GM08714 (cell line): ENCODE results near the gene ESYT2.

Experiments
- H3K4me3 ChIP-seq: fragments of 200-500 bp; sonication (Bioruptor generic); 2 replicates; pipeline ENCODE4 v1.5.1; 2014; ENCODE audit warnings: mild to moderate bottlenecking, low read length, inconsistent platforms
- ZNF274 ChIP-seq: IDR thresholded peaks from 2 replicates; pipeline ENCODE4 v1.6.1; 2012; ENCODE audit warnings: mild to moderate bottlenecking, low read depth, low read length

ESYT2 gene

GRCh38 chr7:158808126-158808525 is 21.2 kb downstream of the ESYT2 start:
- no peak for TF ChIP-seq ZNF274
- H3K4me3 ChIP-seq: no peak overlapping the region

- H3K4me3 ChIP-seq: no peak overlapping the region
- TF ChIP-seq ZNF274: no peak
Observed at GRCh38 chr7:158805937-158806336, 23.4 kb downstream of the ESYT2 start.

DNA sequence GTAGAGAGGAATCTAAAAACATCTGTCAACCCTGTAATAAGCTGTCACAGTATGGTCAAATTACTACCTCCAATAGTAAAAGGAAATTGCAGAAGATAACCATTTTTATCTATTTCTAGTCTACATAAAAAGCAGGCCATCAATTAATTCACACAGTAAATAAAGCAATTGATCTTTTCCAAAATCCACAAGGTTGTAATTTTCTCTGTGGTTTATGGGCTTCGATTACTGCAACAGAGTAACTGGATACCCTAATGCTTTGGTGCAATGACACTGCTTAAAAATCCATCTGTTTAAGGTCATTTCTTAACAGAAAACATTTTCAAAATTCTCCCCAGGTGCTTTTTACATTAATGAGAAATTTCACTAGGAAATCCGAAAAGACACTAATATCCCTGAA is 23.9 kb downstream of the ESYT2 start:
- no peak overlapping the region for H3K4me3 ChIP-seq
- no peak for TF ChIP-seq ZNF274

GRCh38 chr7:158804335-158804734 is 25.0 kb downstream of the ESYT2 start:
- no peak for TF ChIP-seq ZNF274
- H3K4me3 ChIP-seq: no peak overlapping the region

GRCh38 chr7:158803367-158803969 is 25.8 kb downstream of the ESYT2 start:
- no peak for TF ChIP-seq ZNF274
- no peak overlapping the region for H3K4me3 ChIP-seq

GRCh38 chr7:158802535-158803366 is 26.6 kb downstream of the ESYT2 start:
- no peak overlapping the region for H3K4me3 ChIP-seq
- TF ChIP-seq ZNF274: no peak

DNA sequence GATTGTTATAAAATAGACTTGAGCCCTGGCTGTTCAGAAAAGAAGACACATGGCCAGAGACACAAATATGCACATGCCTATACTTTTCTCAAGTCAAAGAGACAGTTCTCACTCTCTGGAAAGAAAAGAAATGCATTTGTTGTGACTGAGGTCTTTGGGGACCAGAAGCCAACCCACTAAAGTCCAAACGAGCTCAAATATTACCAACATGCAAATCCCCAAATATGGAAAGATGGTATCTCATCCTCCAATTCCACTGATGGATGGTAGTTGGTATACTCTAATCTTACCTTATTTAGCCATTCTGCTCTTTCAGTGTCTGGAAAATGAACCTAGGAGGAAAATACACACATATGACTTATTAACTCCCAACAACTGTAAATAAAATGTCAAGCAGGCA is 30.6 kb downstream of the ESYT2 start:
- TF ChIP-seq ZNF274: no peak
- no peak overlapping the region for H3K4me3 ChIP-seq

GRCh38 chr7:158796667-158797066 is 32.6 kb downstream of the ESYT2 start:
- no peak overlapping the region for H3K4me3 ChIP-seq
- no peak for TF ChIP-seq ZNF274

GRCh38 chr7:158795272-158795671 is 34.0 kb downstream of the ESYT2 start:
- no peak overlapping the region for H3K4me3 ChIP-seq
- TF ChIP-seq ZNF274: no peak

DNA sequence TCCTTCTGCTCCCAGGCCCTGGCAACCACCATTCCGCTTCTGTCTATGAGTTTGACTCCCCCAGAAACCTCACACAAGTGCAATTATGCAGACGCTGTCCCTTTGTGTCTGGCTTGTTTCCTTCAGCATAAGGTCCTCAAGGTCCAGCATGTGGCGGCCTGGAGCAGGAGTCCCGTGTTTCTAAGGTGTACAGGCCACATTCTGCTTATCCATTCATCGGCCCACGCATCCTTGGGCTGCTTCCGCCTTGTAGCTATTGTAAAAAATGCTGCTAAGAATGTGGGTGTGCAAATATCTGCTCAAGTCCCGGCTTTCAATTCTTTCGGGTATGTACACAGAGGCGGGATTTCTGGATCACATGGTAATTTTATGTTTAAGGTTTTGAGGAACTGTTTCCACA is 38.2 kb downstream of the ESYT2 start:
- H3K4me3 ChIP-seq: no peak overlapping the region
- TF ChIP-seq ZNF274: no peak

DNA sequence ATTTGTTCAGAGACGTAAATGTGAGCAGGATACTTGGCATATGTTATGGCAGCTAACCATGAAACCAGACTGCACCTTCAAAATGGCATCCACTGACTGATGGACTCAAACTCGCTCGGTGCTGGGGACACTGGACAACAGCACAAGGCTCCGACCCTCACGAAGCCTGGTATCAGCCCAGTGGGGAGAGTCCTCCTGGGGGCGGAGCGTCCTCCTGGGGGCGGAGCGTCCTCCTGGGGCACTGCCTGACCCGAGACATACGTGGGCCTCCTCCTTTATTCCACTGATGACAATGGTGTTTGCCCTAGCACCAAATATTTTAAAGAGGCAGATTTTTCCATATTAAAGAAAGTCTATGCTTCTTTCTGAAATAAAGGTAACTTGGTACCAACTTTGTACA is 39.5 kb downstream of the ESYT2 start:
- H3K4me3 ChIP-seq: no peak overlapping the region
- TF ChIP-seq ZNF274: no peak

- H3K4me3 ChIP-seq: no peak overlapping the region
- no peak for TF ChIP-seq ZNF274
Observed at GRCh38 chr7:158786898-158787297, 42.4 kb downstream of the ESYT2 start.

GRCh38 chr7:158784270-158784669 is 45.0 kb downstream of the ESYT2 start:
- no peak overlapping the region for H3K4me3 ChIP-seq
- no peak for TF ChIP-seq ZNF274

DNA sequence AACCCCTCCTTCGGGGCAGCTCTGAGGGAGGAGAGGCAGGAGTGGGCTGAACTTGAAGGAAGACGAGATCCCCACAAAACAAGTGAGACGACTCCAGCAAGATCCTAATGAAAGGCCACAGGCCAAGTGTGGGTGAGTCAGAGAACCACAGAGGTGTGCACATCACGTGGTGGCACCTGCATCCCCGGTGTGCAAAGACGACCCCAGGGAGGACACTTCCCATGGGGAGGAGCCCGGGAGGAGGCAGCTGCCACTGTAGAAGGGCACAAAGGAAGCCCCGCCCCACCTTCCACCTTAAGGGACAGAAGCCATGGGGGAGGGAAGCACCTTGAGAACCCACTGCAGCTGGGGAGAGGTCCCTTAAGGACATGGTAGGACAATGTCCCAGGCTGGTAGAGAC is 45.7 kb downstream of the ESYT2 start:
- H3K4me3 ChIP-seq: no peak overlapping the region
- no peak for TF ChIP-seq ZNF274

DNA sequence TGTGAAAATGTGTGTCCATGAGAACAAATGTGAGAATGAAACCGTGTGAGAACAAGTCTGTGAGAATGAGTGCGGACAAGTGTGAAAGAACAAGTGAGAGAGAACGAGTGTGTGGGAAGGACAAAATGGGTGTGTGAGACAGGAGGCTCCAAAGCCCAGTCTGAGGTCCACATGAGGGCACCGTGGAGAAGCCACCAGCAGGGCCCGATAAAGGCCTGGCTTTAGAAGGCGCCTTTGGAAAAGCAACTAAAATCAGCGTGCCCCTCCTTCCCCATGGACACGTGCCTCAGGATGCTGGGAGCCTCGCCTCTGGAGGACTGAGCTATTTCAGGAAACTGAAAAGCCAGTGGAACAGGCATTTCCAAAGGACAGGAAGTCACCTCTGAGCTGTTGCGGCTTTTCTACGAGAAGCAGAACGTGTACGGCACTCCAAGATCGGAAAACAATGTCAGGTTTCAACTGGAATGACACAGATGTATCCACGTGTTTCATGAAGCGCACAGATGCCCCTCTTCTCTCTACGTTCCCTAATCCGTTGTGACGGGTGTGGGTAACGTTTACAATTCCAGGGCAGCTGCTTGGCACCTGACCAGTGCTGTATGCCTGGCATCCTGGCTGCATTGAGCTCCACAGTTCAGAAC is 46.4 kb downstream of the ESYT2 start:
- TF ChIP-seq ZNF274: no peak
- H3K4me3 ChIP-seq: no peak overlapping the region
